GM19099 (cell line): ENCODE data around the gene CR1.

ENCODE experiments used
- POLR2A ChIP-seq: IDR thresholded peaks from 3 replicates; pipeline ENCODE4 v1.6.1; 2011; ENCODE audit warnings: low read depth; ENCODE audit not compliant: insufficient read length; ENCODE audit errors: extremely low read depth

The CR1 gene

GRCh38 chr1:207499573-207499972, 3.6 kb downstream of the CR1 start:
- no peak for TF ChIP-seq POLR2A

- TF ChIP-seq POLR2A, result no peak
Observed at GRCh38 chr1:207500306-207500705, 4.3 kb downstream of the CR1 start.

GRCh38 chr1:207501071-207501470, 5.1 kb downstream of the CR1 start:
- TF ChIP-seq POLR2A, result no peak

GRCh38 chr1:207502726-207503125, 6.8 kb downstream of the CR1 start:
- TF ChIP-seq POLR2A, result no peak

GRCh38 chr1:207503950-207504349, 8.0 kb downstream of the CR1 start:
- no peak for TF ChIP-seq POLR2A

- TF ChIP-seq POLR2A, result no peak
Observed at GRCh38 chr1:207504438-207504837, 8.5 kb downstream of the CR1 start.

- no peak for TF ChIP-seq POLR2A
Observed at GRCh38 chr1:207510444-207510843, 14.5 kb downstream of the CR1 start.

GRCh38 chr1:207514890-207515289, 18.9 kb downstream of the CR1 start:
- TF ChIP-seq POLR2A, result no peak

- no peak for TF ChIP-seq POLR2A
Observed at GRCh38 chr1:207516729-207517128, 20.8 kb downstream of the CR1 start.

GRCh38 chr1:207518608-207519236, 22.8 kb downstream of the CR1 start:
- no peak for TF ChIP-seq POLR2A

- no peak for TF ChIP-seq POLR2A
Observed at GRCh38 chr1:207519505-207520399, 23.8 kb downstream of the CR1 start.

- no peak for TF ChIP-seq POLR2A
Observed at GRCh38 chr1:207565546-207566468, 69.8 kb downstream of the CR1 start.

GRCh38 chr1:207578796-207579435, 83.0 kb downstream of the CR1 start:
- TF ChIP-seq POLR2A, result no peak

GRCh38 chr1:207579436-207579799, 83.5 kb downstream of the CR1 start:
- no peak for TF ChIP-seq POLR2A
